GM12872 (cell line): Measurements from ENCODE around the gene SLC12A2.

Experiments
- TF ChIP-seq, protein P1 (sequence below): IDR thresholded peaks from 3 replicates; pipeline ENCODE4 v1.5.1; 2011; ENCODE audit warnings: low read depth, mild to moderate bottlenecking, low read length, moderate library complexity; ENCODE audit not compliant: insufficient read depth

Gene SLC12A2

DNA sequence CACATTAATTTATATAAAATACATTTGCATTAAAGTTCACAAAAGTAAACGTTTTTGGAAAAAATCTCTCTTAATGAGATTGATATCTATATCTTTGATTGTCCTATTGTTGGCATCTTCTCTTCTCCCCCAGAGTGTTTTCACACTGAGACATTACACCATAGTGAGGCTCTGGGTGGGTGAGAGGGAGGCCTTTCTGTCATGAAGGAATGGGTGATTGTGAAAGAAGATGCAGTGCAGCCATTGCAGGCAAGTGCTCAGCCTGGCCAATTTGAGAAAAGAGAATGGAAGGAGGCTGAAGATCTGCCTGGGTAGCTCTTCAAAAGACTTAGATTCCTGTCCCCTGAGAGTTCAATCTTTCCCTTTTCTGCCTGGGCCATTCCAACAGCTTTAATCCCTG is 140.8 kb downstream of the SLC12A2 start:
- TF ChIP-seq, protein P1, sequence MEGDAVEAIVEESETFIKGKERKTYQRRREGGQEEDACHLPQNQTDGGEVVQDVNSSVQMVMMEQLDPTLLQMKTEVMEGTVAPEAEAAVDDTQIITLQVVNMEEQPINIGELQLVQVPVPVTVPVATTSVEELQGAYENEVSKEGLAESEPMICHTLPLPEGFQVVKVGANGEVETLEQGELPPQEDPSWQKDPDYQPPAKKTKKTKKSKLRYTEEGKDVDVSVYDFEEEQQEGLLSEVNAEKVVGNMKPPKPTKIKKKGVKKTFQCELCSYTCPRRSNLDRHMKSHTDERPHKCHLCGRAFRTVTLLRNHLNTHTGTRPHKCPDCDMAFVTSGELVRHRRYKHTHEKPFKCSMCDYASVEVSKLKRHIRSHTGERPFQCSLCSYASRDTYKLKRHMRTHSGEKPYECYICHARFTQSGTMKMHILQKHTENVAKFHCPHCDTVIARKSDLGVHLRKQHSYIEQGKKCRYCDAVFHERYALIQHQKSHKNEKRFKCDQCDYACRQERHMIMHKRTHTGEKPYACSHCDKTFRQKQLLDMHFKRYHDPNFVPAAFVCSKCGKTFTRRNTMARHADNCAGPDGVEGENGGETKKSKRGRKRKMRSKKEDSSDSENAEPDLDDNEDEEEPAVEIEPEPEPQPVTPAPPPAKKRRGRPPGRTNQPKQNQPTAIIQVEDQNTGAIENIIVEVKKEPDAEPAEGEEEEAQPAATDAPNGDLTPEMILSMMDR = no peak

DNA sequence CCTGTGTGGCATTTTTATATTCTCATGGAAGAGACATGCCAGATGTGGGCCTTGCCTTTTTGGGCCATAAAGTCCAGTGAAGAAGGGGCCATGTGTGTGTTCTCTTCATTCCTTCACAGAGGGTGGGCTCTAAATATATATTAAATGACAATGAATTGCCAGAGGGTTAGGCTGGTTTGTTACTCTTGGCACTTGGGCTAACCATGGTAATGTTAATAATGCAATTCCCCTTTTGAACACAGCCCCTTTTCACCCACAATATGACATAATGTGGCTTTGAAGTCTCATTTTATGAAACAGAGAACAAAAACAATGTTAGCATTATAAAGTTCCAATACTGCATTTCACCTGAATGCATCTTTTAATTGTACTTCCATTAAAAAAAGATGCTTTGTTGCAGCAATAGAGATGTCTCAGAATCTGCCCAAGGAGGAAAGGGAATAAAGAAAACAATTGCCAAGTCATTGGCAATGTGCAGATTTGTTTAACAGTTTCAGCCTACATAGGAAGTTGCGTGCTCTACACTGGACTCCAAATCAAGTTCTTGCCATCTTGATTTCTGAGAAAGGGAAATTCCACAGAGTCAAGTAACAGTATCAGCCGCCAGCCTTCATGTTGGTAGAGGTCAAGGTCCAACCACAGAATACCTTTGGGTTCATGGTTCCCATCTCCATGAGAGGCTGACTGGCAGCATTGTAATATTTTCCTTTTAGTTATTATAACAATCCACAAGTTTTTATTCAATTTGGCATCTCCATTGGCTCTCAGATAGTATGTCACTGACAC is 141.9 kb downstream of the SLC12A2 start:
- TF ChIP-seq, protein P1 = no peak

DNA sequence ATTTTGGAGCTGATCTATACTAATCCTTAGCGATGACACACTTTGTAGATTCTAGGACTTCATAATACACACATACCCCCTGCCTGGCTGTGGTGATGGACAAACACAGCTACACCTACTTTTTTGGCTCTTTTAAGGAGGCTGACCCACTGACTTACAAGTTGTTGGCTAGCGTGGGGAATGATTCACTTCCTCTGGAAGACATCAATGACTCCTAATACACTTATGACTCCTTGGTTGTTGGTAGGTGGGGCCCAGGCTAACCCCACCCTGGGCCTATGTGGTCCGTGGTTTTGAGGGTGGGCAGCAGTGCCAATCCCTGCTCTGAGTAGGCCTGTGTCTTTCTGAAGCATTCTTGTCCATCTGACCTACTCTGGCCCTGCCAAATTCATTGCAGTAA is 144.4 kb downstream of the SLC12A2 start:
- TF ChIP-seq, protein P1 = no peak

DNA sequence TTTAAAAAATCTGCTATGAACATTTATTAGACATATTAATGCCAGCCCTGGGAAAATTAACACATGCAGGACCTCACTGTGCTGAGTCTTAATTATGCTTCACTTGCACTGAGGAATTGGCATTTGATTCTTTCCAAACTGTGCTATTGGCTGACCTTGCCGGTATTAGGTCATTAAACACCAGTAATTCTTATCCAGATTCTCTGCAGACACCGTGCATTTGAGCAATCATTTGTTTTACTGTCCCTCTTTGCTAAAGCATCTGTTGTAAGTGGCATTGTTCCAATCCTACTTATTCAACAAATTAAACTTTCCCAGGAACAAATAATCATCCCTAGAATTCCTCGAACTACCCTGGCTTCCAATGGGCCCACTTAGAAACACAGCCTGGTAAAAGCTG is 145.0 kb downstream of the SLC12A2 start:
- TF ChIP-seq, protein P1 = no peak

DNA sequence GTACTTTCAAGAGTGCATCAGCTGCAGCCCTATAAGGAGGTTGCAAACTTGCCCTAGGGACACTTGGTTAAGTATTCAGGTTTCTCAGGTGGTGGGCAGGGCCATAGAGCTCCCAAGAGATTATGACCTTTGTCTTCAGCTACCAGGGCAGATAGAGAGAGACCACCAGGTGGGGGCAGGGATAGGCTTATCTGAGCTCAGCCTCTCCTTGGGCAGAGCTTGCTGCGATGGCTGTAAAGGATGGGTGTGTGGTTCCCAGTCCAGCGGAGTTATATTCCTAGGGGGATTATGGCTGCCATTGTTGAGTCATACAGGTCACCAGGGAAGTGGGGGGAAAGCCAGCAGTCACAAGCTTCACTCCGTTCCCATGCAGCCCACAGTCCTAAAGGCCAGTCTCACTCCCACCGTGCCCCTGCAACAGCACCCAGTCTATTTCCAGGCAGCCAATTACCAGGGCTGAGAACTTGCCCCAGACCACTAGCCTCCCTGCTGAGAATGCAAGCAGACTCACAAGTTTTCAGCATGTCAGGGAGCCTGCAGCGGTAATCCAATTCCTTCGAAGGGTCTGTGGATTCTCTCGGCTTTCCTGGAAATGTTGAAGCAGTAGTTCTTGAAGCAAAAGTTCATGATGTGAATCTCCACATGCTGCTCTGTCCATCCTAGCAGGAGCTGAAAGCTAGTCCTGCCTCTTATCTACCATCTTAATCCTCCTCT is 151.5 kb downstream of the SLC12A2 start:
- TF ChIP-seq, protein P1 = no peak

DNA sequence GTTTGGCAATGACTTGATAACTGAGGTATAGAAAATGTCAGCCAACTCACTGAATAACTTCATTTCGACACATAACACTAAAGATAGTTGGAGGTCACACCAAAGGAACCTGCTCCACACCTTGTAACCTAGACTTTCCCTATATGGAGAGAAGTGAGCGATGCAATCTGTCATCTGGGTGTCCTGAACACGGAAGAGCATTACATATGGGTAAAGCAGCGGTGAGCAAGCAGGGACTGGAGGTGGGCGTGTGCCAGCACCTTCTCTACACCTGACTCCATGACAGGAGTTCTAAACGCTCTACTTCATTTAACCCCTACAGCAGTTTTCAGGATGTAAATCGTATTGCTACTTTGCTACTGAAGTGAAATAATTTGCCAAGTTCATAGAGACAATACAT is 152.8 kb downstream of the SLC12A2 start:
- TF ChIP-seq, protein P1 = no peak

DNA sequence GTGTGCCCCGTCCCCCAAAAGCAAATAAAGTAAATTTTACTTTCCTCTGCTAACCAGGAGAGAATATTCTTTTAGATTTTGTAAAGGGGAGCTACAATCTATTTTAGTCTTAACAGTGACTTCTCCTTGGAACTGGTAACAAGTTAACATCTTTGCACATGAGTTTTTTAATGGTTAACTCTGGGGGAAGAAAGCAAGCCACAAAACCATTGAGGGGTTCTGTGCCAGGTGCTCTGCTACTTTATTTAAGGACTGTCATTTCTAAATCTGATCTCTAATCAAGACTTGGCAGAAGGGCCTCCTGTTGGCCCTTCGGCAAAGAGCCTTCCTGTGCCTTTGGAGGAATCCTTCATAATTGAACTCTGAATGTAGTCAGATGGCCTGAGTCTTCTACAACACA is 153.4 kb downstream of the SLC12A2 start:
- TF ChIP-seq, protein P1 = no peak
